Sigmoid colon (tissue), 4 donors: ENCODE results near the gene SLC17A7.

Source experiments
- CTCF ChIP-seq, 4 experiments: fragments of 450-650 bp in 3 of 4; fragments of 200-600 bp in 1 of 4; IDR thresholded peaks; one replicate each; pipeline ENCODE4 v1.5.1; 2016 to 2019; ENCODE audit warnings: antibody characterized with exemption in 4 of 4, mild to moderate bottlenecking in 3 of 4, moderate library complexity in 2 of 4
- EP300 ChIP-seq, 4 donors: sonication (generic); formaldehyde crosslinking; IDR thresholded peaks; one replicate each; pipeline ENCODE4 v1.6.1; 2017; ENCODE audit warnings: antibody characterized with exemption in 4 of 4
- POLR2AphosphoS5 ChIP-seq, 4 donors: sonication (generic); formaldehyde crosslinking; IDR thresholded peaks; one replicate each; pipeline ENCODE4 v1.6.1; 2017; ENCODE audit warnings: antibody characterized with exemption in 4 of 4

GRCh38 chr19:49418511-49418910 is 22.8 kb downstream of the SLC17A7 start:
- TF ChIP-seq CTCF (IDR thresholded peaks at IDR 0.05) (no peak), EP300 (IDR thresholded peaks at IDR 0.05) (no peak), POLR2AphosphoS5 (IDR thresholded peaks at IDR 0.05) (no peak)
